Lung (tissue), 12 donors: ENCODE results near the gene ZNF511. TPM values are rescaled to one million over a fixed set of nuclear protein-coding genes. Genes with fewer than 3 reads are reported as not detected.
A peak's percentile ranks its signal among the peaks of the same experiment; 100 is the strongest.

ENCODE experiments used
- ATAC-seq: fragments of 200-7000 bp; cut with Tn5 transposase; one replicate; pipeline ENCODE4 v1.9.1; 2020; ENCODE audit warnings: moderate number of reproducible peaks; ENCODE audit not compliant: insufficient read depth, low FRiP score
- DNase-seq, 3 donors: peaks; one replicate each; pipeline ENCODE4 v3.0.0-alpha.2; 2013 to 2017
- H3K27ac ChIP-seq, 2 donors: one replicate each; pipeline ENCODE4 v1.5.1; 2013; ENCODE audit warnings: mild to moderate bottlenecking in 2 of 2, moderate library complexity in 2 of 2, control low read depth in 1 of 2, inconsistent platforms in 1 of 2, low read depth in 1 of 2, low read length in 1 of 2
- H3K27me3 ChIP-seq, 3 donors: one replicate each; pipeline ENCODE4 v1.5.1; 2013; ENCODE audit warnings: low read length in 2 of 3; ENCODE audit not compliant: control insufficient read depth in 3 of 3, insufficient read depth in 3 of 3
- H3K36me3 ChIP-seq, 4 donors: one replicate each; pipeline ENCODE4 v1.5.1; 2013; ENCODE audit warnings: low read length in 4 of 4, mild to moderate bottlenecking in 1 of 4, moderate library complexity in 1 of 4; ENCODE audit not compliant: control insufficient read depth in 4 of 4, insufficient read depth in 4 of 4
- H3K4me1 ChIP-seq, 5 donors: one replicate each; pipeline ENCODE4 v1.5.1; 2013; ENCODE audit warnings: low read length in 5 of 5, mild to moderate bottlenecking in 2 of 5, moderate library complexity in 1 of 5; ENCODE audit not compliant: control insufficient read depth in 5 of 5, insufficient read depth in 5 of 5
- H3K4me3 ChIP-seq: one replicate; pipeline ENCODE4 v1.5.1; 2013; ENCODE audit warnings: mild to moderate bottlenecking, control low read depth, moderate library complexity
- H3K9ac ChIP-seq, 2 donors: one replicate each; pipeline ENCODE4 v1.5.1; 2013; ENCODE audit warnings: low read length in 2 of 2, control low read depth in 1 of 2; ENCODE audit not compliant: insufficient read depth in 1 of 2
- H3K9me3 ChIP-seq, 4 donors: one replicate each; pipeline ENCODE4 v1.5.1; 2013; ENCODE audit warnings: low read length in 3 of 4, mild to moderate bottlenecking in 1 of 4, moderate library complexity in 1 of 4; ENCODE audit not compliant: control insufficient read depth in 4 of 4, insufficient read depth in 3 of 4
- WGBS, 2 donors: extraction: QIAGEN DNeasy Blood & Tissue Kit; methylation state at CpG; one replicate each; pipeline ENCODE4 v1.1.7; 2013; 5-methylcytosine and 5-hydroxymethylcytosine counted together
- polyA plus RNA-seq, 2 donors: library from polyadenylated mRNA; stranded (reverse); fragments of 200-250 nt; gene quantifications; one replicate each; pipeline ENCODE4 v1.2.1, GENCODE V29; 2013
- total RNA-seq, 2 donors: library from RNA; depleted of rRNA in 1 of 2; stranded (reverse); fragments of >200 nt in 1 of 2; gene quantifications; one replicate each; pipeline ENCODE4 v1.2.1, GENCODE V29; 2014 to 2021
- TF ChIP-seq, protein P1 (sequence below): IDR thresholded peaks from 2 replicates; pipeline ENCODE4 v1.5.1; 2012; ENCODE audit warnings: mild to moderate bottlenecking; ENCODE audit errors: control extremely low read depth, extremely low read depth
- donor health status: control.
- donor health status: control.
- donor health status: Bipolar disorder and iron deficiency.
- donor health status: healthy.
- donor health status: DM: yes; HTN: yes; CAD: no.

Gene ZNF511
- total and polyA plus RNA-seq, 4 donors, result 18.6 to 79.9 (median 43.6) TPM

DNA sequence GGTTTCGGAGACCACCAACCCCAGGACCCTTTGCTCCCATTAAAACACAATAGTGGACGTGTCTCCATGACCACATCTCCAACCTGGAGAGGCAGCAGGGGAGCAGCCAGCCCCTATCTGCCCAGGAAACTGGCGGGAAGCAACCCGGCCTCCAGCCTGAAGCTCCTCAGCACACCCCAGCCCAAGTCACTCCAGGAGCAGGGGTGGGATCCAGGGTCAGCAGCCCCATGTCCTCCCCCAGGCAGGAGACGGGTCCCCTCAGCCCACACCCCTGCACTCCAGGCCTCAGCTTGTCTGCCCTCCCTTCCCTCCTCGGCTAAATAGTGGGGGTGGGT lies 32.6 kb upstream of the ZNF511 start:
- H3K27me3 ChIP-seq, result no peaks in the 10 kb centered on the region

DNA sequence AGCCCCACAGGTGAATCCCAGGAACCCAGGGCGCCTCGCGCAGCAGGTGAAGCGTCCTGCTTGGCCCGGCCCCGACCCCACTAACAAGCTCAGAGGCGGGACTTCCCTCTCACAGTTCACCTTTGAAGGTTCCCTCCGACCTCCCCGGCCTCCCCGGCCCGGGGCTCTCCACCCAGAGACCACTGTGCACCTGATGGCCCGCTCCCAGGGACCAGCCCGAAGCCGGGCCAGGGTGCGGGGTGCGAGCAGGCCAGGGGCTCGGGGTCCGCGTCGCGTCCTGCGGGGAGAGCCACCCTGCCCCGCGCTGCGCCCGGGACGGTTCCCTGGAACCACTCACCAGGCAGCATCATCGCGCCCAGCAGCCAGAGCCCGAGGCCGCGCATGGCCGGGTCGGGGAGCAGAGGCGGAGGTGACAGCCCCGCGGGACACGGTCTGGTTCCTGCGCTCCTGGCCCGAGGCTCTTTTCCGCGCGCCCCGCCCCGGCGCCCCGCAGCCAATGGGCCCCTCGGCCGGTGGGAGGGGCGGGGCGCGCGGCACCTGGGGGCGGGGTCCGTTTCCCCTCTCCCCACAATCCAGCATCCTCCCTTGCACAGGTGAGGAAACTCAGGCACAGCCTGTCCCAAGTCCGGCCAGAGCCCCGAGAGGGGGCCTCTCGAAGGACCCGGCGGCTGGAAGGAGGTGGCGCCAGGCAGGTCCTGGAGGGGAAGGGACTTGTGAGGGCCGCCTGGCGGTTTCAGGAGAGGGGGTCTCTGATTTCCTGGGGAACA lies 32.1 kb upstream of the ZNF511 start, which contains the start of gene ADAM8:
TSS of gene ADAM8 (minus strand) at position 434 of the 767 bp plus-strand sequence. CDS start at position 383, 51 bp downstream.
- 5 to 6% methylated on average over 44 to 63 of the region's 63 CpGs for WGBS, 2 donors
- DNase-seq, result no peak
- Histone ChIP-seq H3K9ac (no peak within 1 kb of the TSS), H3K36me3 (peaks cover 0 to 36% (median 10%) of the 10 kb centered on the region in 4 donors), H3K9me3 (no peaks in the 10 kb centered on the region), H3K4me3 (peak within 1 kb of the TSS; percentile 18), H3K27me3 (no peaks in the 10 kb centered on the region), H3K27ac (peak within 1 kb of the TSS in 1 of 2 donors; percentile 30), H3K4me1 (peaks cover 0 to 11% (median 6%) of the 10 kb centered on the region in 5 donors)
- peak; percentile 28 for ATAC-seq
- TF ChIP-seq, protein P1, sequence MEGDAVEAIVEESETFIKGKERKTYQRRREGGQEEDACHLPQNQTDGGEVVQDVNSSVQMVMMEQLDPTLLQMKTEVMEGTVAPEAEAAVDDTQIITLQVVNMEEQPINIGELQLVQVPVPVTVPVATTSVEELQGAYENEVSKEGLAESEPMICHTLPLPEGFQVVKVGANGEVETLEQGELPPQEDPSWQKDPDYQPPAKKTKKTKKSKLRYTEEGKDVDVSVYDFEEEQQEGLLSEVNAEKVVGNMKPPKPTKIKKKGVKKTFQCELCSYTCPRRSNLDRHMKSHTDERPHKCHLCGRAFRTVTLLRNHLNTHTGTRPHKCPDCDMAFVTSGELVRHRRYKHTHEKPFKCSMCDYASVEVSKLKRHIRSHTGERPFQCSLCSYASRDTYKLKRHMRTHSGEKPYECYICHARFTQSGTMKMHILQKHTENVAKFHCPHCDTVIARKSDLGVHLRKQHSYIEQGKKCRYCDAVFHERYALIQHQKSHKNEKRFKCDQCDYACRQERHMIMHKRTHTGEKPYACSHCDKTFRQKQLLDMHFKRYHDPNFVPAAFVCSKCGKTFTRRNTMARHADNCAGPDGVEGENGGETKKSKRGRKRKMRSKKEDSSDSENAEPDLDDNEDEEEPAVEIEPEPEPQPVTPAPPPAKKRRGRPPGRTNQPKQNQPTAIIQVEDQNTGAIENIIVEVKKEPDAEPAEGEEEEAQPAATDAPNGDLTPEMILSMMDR, result no peak

More for the DNA sequence above, 32.6 kb upstream of the ZNF511 start:
- no peak overlapping the region for H3K27ac ChIP-seq
- no peak for ATAC-seq
- 11 to 31% methylated on average over 6 of the region's 6 CpGs for WGBS, 2 donors
- H3K36me3 ChIP-seq, result peaks cover 0 to 36% (median 8%) of the 10 kb centered on the region in 4 donors
- H3K4me1 ChIP-seq, result peaks cover 0 to 11% (median 6%) of the 10 kb centered on the region in 5 donors
- no peak for DNase-seq
- H3K9me3 ChIP-seq, result no peaks in the 10 kb centered on the region
- no peak overlapping the region for H3K4me3 ChIP-seq
- H3K9ac ChIP-seq, result no peak overlapping the region
- TF ChIP-seq, protein P1, result no peak

DNA sequence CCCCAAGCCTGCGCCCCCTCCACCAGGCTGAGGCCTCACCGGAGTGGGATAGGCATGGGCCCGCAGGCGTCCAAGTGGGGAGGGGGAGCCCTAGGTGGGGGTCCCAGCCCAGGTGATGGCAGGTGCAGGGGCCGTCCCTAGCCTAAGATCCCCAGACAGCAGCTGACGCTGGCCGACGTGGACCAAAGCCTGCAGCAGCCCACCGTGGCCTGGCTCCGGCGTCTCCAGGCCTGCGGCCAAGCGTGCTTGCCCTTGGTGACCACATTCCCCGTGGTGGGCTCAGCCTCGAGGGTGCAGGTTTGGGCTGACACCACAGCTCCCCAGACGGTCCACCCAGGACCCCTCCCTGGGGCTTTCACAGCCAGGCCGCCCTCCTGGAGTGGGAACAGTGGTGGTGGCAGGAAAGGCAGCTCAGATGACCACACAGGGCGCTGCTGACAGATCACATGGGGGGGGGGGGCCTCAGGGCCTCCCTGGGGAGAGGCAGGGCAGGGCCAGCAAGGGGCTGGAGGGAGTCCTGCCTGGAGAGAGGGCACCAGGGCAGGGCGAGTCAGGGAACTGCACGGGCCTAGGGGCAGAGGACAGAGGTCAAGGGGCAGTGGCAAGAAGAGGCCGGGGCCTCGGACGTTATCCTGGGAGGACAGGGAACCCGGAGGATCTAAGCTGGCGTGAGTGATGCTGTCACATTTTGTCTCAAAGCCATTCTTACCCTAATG lies 31.3 kb upstream of the ZNF511 start:
- no peak for DNase-seq
- ATAC-seq, result peak; percentile 6
- WGBS, 2 donors, result 72 to 79% methylated on average over 25 of the region's 25 CpGs
- H3K4me3 ChIP-seq, result no peak overlapping the region
- H3K27ac ChIP-seq, result peak overlapping the region in 1 of 2 donors; percentile 30
- no peaks in the 10 kb centered on the region for H3K9me3 ChIP-seq
- H3K9ac ChIP-seq, result no peak overlapping the region
- H3K4me1 ChIP-seq, result peaks cover 0 to 11% (median 6%) of the 10 kb centered on the region in 5 donors
- no peaks in the 10 kb centered on the region for H3K27me3 ChIP-seq
- TF ChIP-seq, protein P1, result no peak
- H3K36me3 ChIP-seq, result peaks cover 0 to 42% (median 15%) of the 10 kb centered on the region in 4 donors
